ENCODE measurements around the gene MYCN. TPM values are rescaled to one million over a fixed set of nuclear protein-coding genes. Genes with fewer than 3 reads are reported as not detected.

Gene MYCN
- polyA plus RNA-seq, 1 of the 3 experiments (the other 2 are of a cell fraction) = 0.03 TPM

DNA sequence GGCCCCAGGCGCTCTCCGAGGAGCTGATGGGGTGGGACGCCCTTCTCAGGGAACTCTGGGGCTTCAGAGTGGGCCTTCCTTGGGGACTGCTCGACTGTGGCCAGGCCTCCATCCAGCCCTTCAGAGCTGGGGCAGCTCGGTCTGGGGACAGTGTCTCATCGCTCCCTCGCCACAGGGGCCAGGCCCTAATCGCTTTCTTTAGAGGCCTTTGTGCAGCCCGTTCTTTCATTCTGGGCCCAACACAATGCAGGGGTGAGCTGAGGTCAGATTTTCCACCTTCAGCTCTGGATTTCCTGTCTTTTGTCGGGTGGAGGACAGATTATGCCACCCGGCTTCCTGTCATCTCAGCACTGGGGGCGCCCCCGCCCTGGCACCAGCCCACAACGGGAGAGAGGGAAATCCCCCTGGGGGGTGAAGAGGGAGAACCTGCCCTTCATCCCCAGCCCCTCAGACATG is 25.2 kb downstream of the MYCN start:
- TF ChIP-seq EZH2phosphoT487 (IDR thresholded peaks at IDR 0.05; ENCODE audit: borderline replicate concordance, low read depth) (no peak), JUND (IDR thresholded peaks at IDR 0.05) (no peak), SIN3A (IDR thresholded peaks at IDR 0.05; ENCODE audit: borderline replicate concordance, low read depth, low read length) (no peak), FOSL2 (IDR thresholded peaks at IDR 0.05; ENCODE audit: borderline replicate concordance, low read depth) (no peak), ELF1 (IDR thresholded peaks at IDR 0.05) (no peak), RCOR1 (IDR thresholded peaks at IDR 0.05; ENCODE audit: low read length) (no peak), POLR2AphosphoS5 (IDR thresholded peaks at IDR 0.05; ENCODE audit: low read depth, low read length) (no peak), FOXM1 (IDR thresholded peaks at IDR 0.05; ENCODE audit: low read depth) (no peak), CHD2 (IDR thresholded peaks at IDR 0.05; ENCODE audit: low read length, partially characterized antibody) (no peak), TCF12 (IDR thresholded peaks at IDR 0.05) (no peak), RXRA (IDR thresholded peaks at IDR 0.05; ENCODE audit: borderline replicate concordance, low read depth) (no peak), EP300 (IDR thresholded peaks at IDR 0.05; ENCODE audit: borderline replicate concordance in 1 of 2, low read depth in 1 of 2, low read length in 1 of 2) (no peak)
- TF ChIP-seq, protein P1, sequence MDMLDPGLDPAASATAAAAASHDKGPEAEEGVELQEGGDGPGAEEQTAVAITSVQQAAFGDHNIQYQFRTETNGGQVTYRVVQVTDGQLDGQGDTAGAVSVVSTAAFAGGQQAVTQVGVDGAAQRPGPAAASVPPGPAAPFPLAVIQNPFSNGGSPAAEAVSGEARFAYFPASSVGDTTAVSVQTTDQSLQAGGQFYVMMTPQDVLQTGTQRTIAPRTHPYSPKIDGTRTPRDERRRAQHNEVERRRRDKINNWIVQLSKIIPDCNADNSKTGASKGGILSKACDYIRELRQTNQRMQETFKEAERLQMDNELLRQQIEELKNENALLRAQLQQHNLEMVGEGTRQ (IDR thresholded peaks at IDR 0.05; ENCODE audit: borderline replicate concordance, low read depth, low read length) = no peak
- TF ChIP-seq, protein P2, sequence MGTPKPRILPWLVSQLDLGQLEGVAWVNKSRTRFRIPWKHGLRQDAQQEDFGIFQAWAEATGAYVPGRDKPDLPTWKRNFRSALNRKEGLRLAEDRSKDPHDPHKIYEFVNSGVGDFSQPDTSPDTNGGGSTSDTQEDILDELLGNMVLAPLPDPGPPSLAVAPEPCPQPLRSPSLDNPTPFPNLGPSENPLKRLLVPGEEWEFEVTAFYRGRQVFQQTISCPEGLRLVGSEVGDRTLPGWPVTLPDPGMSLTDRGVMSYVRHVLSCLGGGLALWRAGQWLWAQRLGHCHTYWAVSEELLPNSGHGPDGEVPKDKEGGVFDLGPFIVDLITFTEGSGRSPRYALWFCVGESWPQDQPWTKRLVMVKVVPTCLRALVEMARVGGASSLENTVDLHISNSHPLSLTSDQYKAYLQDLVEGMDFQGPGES (IDR thresholded peaks at IDR 0.05; ENCODE audit: low read depth, low read length) = no peak
- TF ChIP-seq, protein P3, sequence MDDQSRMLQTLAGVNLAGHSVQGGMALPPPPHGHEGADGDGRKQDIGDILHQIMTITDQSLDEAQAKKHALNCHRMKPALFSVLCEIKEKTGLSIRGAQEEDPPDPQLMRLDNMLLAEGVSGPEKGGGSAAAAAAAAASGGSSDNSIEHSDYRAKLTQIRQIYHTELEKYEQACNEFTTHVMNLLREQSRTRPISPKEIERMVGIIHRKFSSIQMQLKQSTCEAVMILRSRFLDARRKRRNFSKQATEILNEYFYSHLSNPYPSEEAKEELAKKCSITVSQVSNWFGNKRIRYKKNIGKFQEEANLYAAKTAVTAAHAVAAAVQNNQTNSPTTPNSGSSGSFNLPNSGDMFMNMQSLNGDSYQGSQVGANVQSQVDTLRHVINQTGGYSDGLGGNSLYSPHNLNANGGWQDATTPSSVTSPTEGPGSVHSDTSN (IDR thresholded peaks at IDR 0.05) = no peak
- H3K27me3 ChIP-seq (ENCODE audit: insufficient read depth) = no peaks in the 10 kb centered on the region
- H3K4me2 ChIP-seq = no peak overlapping the region
- no peaks in the 10 kb centered on the region for H3F3A ChIP-seq (replicated peaks; ENCODE audit: insufficient read depth)
- no peak overlapping the region for H3K27ac ChIP-seq (ENCODE audit: low read depth in 2 of 2, low read length in 1 of 2)
- H3K4me1 ChIP-seq (ENCODE audit: control insufficient read depth in 1 of 2, insufficient read depth in 2 of 2, low read depth in 1 of 2, low read length in 1 of 2) = no peaks in the 10 kb centered on the region
- no peak for DNase-seq
- H3K79me2 ChIP-seq (ENCODE audit: insufficient read depth) = no peaks in the 10 kb centered on the region
- no peak overlapping the region for H3K9ac ChIP-seq
- WGBS (ENCODE audit: low lambda C conversion rate) = 57% methylated on average over 13 of the region's 14 CpGs
- H2AFZ ChIP-seq (ENCODE audit: low read depth) = no peak overlapping the region
- ChIA-PET CTCF (interaction anchor here (0.9 to 2.0 kb wide), 4 partner anchors 10 to 25 kb away, joined by 3 to 9 read pairs (median 4); partner anchors contain the start of gene MYCN), POLR2A (no interaction called here)
- no peaks in the 10 kb centered on the region for H3K36me3 ChIP-seq (replicated peaks in 1 of 2; ENCODE audit: control insufficient read depth in 1 of 2, insufficient read depth in 2 of 2, low read length in 1 of 2)
- H4K20me1 ChIP-seq (ENCODE audit: insufficient read depth) = no peaks in the 10 kb centered on the region
- H3K9me2 ChIP-seq = no peaks in the 10 kb centered on the region
- H3K4me3 ChIP-seq (ENCODE audit: low read depth in 2 of 2, low read length in 1 of 2) = no peak overlapping the region
- H3K9me3 ChIP-seq = peaks cover 5% of the 10 kb centered on the region
